NCI-H2081 treated with DMSO at 0.1 percent for 48 hours (cell line): ENCODE measurements around the gene NCOA7.

ENCODE experiments used
- DNase-seq: peaks from one replicate; lab custom pipeline; 2025; lab: John Stamatoyannopoulos, UW

NCOA7 gene

GRCh38 chr6:125974214-125974866 is 183.6 kb downstream of the NCOA7 start:
- DNase-seq: no peak

GRCh38 chr6:125979101-125979500 is 188.3 kb downstream of the NCOA7 start:
- DNase-seq: no peak
